ENCODE results near the gene DIPK1B.

The DIPK1B gene

GRCh38 chr9:136740971-136741882, 28.9 kb downstream of the DIPK1B start (continued):
- TF ChIP-seq, protein P1, sequence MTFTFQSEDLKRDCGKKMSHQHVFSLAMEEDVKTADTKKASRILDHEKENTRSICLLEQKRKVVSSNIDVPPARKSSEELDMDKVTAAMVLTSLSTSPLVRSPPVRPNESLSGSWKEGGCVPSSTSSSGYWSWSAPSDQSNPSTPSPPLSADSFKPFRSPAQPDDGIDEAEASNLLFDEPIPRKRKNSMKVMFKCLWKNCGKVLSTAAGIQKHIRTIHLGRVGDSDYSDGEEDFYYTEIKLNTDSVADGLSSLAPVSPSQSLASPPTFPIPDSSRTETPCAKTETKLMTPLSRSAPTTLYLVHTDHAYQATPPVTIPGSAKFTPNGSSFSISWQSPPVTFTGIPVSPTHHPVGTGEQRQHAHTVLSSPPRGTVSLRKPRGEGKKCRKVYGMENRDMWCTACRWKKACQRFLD (tag by site-specific recombination; IDR thresholded peaks at IDR 0.05) = no peak
- no peak for TF ChIP-seq ZNF629 (tag by site-specific recombination; IDR thresholded peaks at IDR 0.05)
- no peak for TF ChIP-seq FEZF1 (tag by site-specific recombination; IDR thresholded peaks at IDR 0.05)
- TF ChIP-seq ZNF292 (tag by site-specific recombination; IDR thresholded peaks at IDR 0.05; ENCODE audit: borderline replicate concordance, low read depth) = no peak
- no peak for TF ChIP-seq BCL11B (tag by site-specific recombination; IDR thresholded peaks at IDR 0.05; ENCODE audit: low read depth)
- TF ChIP-seq ZNF521 (tag by site-specific recombination; IDR thresholded peaks at IDR 0.05) = no peak
- TF ChIP-seq HOXA7 (CRISPR knock-in tag; IDR thresholded peaks at IDR 0.05; ENCODE audit: borderline replicate concordance) = no peak
- no peak for TF ChIP-seq KLF16 (tag by site-specific recombination; IDR thresholded peaks at IDR 0.05)
- no peak for TF ChIP-seq ZNF138 (tag by site-specific recombination; IDR thresholded peaks at IDR 0.05; ENCODE audit: borderline replicate concordance)
- TF ChIP-seq, protein P2, sequence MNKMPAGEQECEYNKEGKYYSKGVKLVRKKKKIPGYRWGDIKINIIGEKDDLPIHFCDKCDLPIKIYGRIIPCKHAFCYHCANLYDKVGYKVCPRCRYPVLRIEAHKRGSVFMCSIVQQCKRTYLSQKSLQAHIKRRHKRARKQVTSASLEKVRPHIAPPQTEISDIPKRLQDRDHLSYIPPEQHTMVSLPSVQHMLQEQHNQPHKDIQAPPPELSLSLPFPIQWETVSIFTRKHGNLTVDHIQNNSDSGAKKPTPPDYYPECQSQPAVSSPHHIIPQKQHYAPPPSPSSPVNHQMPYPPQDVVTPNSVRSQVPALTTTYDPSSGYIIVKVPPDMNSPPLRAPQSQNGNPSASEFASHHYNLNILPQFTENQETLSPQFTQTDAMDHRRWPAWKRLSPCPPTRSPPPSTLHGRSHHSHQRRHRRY (tag by site-specific recombination; IDR thresholded peaks at IDR 0.05) = no peak
- no peak for TF ChIP-seq ZNF624 (tag by site-specific recombination; IDR thresholded peaks at IDR 0.05)
- TF ChIP-seq ZNF366 (tag by site-specific recombination; conservative IDR thresholded peaks at IDR 0.05) = peak; percentile 43; the same call in 1 of the 2 replicates
- peak; percentile 46; the same call in 1 of the 2 replicates for TF ChIP-seq HIC1 (tag by site-specific recombination; IDR thresholded peaks at IDR 0.05)
- peak; percentile 25; the same call in 1 of the 2 replicates for TF ChIP-seq ZIC2 (tag by site-specific recombination; IDR thresholded peaks at IDR 0.05)
- TF ChIP-seq, protein P3, sequence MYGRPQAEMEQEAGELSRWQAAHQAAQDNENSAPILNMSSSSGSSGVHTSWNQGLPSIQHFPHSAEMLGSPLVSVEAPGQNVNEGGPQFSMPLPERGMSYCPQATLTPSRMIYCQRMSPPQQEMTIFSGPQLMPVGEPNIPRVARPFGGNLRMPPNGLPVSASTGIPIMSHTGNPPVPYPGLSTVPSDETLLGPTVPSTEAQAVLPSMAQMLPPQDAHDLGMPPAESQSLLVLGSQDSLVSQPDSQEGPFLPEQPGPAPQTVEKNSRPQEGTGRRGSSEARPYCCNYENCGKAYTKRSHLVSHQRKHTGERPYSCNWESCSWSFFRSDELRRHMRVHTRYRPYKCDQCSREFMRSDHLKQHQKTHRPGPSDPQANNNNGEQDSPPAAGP (tag by site-specific recombination; IDR thresholded peaks at IDR 0.05) = peak; percentile 48; the same call in 1 of the 2 replicates
- no peak for TF ChIP-seq ZBTB20 (tag by site-specific recombination; IDR thresholded peaks at IDR 0.05)
- TF ChIP-seq GLIS2 (tag by site-specific recombination; IDR thresholded peaks at IDR 0.05) = peak; percentile 60
- TF ChIP-seq KLF8 (tag by site-specific recombination; IDR thresholded peaks at IDR 0.05) = no peak
- no peak for TF ChIP-seq ZNF24 (tag by site-specific recombination; IDR thresholded peaks at IDR 0.05)
- TF ChIP-seq OVOL3 (tag by site-specific recombination; IDR thresholded peaks at IDR 0.05) = no peak
- no peak for TF ChIP-seq ZNF19 (tag by site-specific recombination; IDR thresholded peaks at IDR 0.05; ENCODE audit: low read depth)
- no peak for TF ChIP-seq ZNF354C (tag by site-specific recombination; IDR thresholded peaks at IDR 0.05; ENCODE audit: borderline replicate concordance, low read depth)
- no peak for TF ChIP-seq TCF7L2 (IDR thresholded peaks at IDR 0.05; ENCODE audit: borderline replicate concordance, low read depth, low read length)
- TF ChIP-seq ZNF555 (tag by site-specific recombination; conservative IDR thresholded peaks at IDR 0.05) = no peak
- TF ChIP-seq ZNF239 (tag by site-specific recombination; IDR thresholded peaks at IDR 0.05) = no peak
- TF ChIP-seq ZBTB21 (tag by site-specific recombination; IDR thresholded peaks at IDR 0.05) = no peak
- no peak for TF ChIP-seq ZNF692 (tag by site-specific recombination; IDR thresholded peaks at IDR 0.05)
- TF ChIP-seq, protein P4, sequence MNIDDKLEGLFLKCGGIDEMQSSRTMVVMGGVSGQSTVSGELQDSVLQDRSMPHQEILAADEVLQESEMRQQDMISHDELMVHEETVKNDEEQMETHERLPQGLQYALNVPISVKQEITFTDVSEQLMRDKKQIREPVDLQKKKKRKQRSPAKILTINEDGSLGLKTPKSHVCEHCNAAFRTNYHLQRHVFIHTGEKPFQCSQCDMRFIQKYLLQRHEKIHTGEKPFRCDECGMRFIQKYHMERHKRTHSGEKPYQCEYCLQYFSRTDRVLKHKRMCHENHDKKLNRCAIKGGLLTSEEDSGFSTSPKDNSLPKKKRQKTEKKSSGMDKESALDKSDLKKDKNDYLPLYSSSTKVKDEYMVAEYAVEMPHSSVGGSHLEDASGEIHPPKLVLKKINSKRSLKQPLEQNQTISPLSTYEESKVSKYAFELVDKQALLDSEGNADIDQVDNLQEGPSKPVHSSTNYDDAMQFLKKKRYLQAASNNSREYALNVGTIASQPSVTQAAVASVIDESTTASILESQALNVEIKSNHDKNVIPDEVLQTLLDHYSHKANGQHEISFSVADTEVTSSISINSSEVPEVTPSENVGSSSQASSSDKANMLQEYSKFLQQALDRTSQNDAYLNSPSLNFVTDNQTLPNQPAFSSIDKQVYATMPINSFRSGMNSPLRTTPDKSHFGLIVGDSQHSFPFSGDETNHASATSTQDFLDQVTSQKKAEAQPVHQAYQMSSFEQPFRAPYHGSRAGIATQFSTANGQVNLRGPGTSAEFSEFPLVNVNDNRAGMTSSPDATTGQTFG (tag by site-specific recombination; IDR thresholded peaks at IDR 0.05; ENCODE audit: borderline replicate concordance) = no peak
- no peak for TF ChIP-seq SP2 (tag by site-specific recombination; IDR thresholded peaks at IDR 0.05)
- TF ChIP-seq ZNF626 (tag by site-specific recombination; IDR thresholded peaks at IDR 0.05) = no peak
- TF ChIP-seq ZNF776 (tag by site-specific recombination; IDR thresholded peaks at IDR 0.05; ENCODE audit: borderline replicate concordance) = no peak

Data from HEK293 (cell line).